HK-2 (cell line): ENCODE data around the gene KCNA4.
"Not testable (repeated sequence)": the region's sequence is repeated elsewhere in the genome, so short reads cannot be mapped to it uniquely, and the experiment has no call there.

Experiments
- DNase-seq: peaks from one replicate; pipeline ENCODE4 v3.0.0-alpha.2; 2018; ENCODE audit not compliant: unreplicated experiment

KCNA4 gene

DNA sequence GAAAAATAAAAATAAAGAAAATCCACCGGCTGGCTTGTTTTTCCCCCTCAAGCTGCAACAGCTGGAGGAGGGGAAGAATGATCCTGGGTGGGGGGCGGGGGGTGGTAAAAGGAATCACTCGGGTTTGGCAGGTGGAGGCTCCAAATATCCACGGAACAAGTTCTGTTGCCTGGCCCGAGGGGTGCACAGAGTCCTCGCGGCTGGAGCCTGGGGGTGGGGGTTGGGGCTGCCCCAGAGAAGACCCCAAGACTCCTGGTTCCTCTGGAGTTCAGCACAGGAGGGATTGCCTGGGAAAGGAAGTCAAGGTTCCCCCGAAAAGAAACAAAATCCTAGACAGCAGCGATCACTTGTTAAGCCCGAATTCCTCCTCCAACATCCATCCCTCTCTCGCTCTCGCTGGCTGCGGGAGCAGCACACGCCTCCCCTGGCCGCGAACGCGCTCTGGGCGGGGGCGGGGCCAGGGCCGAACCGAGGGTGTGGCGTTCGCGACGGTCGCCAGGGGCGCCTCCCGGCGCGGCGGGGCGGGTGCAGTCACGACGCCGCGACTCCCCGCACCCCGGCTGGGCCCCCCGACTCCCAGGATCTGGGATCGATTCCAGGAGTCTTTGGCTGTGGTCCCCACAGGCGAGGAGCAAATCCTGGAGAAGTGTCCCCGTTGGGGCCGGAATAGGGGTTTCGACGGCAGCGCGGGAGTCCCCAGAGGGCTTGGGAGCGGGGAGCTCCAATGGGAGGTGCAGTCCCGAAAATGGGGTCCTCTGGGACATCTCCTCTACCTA, at the start of gene KCNA4:
KCNA4 (minus strand) TSS at position 443 of the 776 bp plus-strand sequence. CDS start 4,352 bp downstream, outside the sequence.
- no peak for DNase-seq

DNA sequence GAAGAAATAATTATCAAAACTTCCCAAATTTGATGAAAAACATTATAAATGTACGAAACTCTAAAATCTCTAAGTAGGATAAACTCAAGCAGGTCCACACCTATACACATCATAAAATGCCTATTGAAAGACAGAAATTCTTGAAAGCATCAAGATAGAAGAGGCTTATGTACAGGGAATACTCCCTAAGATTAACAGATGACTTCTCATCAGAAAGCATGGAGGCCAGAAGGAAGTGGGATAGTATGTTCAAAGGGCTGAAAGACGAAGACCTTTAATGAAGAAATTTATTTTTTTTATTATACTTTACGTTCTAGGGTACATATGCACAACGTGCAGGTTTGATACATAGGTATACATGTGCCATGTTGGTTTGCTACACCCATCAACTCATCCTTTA, 45.3 kb upstream of the KCNA4 start:
- DNase-seq = no peak

DNA sequence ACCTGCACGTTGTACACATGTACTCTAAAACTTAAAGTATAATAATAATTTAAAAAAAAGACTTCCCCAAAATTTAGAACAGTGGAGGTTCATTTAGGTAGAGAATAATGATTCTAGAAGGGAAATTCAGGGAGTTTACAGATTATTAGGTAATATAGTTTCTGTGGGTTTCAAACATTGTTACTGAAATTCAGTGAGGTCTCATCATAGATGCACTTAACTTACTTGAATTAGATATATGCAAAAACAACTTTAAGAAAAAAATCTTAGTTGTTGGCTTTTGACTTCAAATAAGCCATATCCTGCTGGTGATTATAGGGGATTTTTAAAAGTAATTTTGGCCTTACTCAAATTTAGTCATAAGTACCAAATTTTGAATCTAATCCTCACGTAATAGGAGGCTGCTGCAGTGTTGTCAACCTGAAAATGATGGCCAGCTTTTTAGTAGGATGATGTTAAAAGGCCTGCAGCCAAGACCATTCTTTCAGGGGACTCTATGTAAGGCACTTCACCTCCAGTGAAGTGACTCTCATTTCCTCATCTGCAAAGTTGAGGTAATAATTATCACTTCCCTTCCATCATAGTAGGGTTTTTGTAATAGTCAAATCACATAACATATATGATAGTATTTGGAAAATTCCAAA, 42.5 kb upstream of the KCNA4 start:
- DNase-seq = no peak

DNA sequence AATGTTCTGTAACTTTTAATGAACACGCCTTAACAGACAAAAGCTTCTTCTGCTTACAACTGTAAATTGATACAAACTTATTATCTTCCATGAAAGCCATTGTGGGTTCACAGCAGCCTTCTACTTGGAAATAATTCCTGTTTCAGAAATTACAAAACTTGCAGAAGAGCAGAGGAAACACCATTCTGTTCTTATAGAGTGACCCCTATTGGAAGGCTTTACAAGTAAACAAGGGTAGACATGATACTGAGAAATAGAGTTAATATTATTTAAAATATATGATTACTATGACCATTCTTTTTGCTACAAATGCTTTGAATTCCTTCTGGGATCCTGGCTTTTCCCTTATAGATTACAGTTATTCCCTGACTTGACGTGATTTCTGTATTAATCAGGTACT, 32.4 kb upstream of the KCNA4 start:
- no peak for DNase-seq

DNA sequence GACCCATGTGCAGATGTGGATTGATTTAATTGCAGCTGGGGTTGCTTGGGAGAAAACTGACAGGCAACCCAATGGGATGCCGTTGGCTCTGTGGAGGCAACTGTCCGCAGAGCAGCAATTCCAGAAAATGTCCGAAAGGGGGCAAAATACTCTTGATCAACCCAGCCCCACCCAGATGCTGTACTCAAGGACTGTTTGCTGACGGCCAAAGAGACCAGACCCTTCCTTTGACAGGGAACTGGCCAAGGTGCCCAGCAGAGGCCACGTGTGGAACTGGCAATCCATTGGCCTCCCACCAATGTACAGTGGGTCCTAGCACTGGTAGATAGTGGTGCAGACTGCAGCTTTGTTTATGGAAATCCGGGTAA, 29.7 kb upstream of the KCNA4 start:
- DNase-seq = no peak

DNA sequence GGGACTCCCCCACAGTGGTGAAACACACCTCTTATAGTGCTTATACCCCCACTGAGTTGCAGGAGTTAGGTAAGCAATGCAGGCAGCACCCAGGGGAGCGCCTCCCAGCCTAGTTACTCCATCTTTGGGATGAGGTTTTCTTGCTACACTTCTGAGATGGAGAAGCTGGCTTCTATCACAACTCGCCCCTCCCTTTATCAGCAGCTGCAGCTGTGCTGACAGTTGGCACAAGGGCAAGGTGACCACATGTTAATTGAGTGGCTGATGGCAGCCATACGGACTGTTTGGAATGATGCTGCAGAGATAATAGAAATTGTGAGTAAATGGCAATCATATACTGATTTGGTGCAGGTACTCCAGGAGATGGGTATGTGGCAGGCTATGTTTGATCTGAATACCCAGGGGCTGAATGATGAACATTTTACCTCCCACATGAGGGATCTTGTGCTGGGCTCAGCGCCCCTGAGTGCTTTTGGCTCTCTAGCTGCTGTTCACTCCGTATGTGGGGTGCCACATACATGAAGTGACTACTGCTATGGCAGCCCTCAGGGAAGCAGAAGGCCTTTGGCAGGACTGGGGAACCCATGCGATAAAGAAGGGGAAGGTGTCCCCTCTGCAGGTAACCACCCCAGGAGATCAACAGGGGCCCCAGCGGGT, 29.2 kb upstream of the KCNA4 start:
- DNase-seq = no peak

DNA sequence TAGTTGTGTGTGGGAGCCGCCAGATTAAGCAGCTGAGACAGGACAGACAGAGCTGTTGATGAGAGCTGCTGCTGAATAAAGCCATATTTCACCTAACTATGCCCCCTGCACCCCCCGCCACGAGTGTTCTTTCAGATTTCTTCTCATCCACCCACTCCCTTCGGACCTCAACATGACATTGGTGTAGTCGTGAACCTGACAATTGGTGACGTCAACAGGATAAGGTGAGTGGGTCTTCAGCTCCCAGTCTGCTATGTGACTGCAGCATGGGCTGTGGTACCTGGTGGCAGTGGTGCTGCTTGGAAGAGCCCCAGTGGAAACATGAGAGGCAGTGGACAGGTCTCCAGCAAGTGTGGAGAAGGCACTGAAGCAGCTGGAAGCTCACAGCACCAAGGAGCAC, 28.3 kb upstream of the KCNA4 start:
- no peak for DNase-seq

DNA sequence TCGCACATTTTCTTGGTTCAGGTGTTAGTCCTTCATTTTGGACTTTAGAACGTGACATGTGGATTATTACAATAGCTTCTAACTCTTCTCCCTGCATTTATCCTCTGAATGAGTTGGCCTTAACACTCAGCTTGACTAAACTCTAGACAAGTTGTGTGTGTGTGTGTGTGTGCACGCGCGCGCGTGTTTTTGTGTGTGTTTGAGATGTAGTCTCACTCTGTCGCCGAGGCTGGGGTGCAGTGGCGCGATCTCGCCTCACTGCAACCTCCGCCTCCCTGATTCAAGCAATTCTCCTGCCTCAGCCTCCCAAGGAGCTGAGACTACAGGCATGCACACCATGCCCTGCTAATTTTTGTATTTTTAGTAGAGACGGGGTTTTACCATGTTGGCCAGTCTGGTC, 24.3 kb upstream of the KCNA4 start:
- no peak for DNase-seq

DNA sequence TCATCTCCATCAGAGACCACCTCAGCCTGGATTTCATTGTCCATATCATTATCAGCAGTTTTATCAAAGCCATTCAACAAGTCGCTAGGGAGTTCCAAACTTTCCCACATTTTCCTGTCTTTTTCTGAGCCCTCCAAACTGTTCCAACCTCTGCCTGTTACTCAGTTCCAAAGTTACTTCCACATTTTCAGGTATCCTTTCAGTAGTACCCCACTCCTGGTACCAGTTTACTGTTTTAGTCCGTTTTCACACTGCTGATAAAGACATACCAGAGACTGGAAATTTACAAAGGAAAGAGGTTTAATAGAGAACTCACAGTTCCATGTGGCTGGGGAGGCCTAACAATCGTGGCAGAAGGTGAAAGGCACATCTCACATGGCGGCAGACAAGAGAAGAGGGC, 17.9 kb upstream of the KCNA4 start:
- not testable (repeated sequence) for DNase-seq

DNA sequence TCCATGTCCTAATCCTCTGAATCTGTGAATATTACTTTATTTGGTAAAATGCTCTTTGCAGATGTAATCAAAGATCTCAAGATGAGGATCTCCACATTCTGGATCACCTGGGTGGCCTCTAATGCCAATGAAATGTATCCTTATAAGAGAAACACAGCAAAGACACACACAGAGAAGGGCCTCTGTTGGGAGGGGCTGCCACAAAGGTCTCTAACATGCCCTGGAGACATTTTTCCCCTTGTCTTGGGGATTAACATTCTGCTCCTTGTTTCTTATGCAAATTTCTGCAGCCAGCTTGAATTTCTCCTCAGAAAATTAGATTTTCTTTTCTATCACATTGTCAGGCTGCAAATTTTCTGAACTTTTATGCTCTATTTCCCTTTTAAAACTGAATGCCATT, 17.3 kb upstream of the KCNA4 start:
- DNase-seq = not testable (repeated sequence)

DNA sequence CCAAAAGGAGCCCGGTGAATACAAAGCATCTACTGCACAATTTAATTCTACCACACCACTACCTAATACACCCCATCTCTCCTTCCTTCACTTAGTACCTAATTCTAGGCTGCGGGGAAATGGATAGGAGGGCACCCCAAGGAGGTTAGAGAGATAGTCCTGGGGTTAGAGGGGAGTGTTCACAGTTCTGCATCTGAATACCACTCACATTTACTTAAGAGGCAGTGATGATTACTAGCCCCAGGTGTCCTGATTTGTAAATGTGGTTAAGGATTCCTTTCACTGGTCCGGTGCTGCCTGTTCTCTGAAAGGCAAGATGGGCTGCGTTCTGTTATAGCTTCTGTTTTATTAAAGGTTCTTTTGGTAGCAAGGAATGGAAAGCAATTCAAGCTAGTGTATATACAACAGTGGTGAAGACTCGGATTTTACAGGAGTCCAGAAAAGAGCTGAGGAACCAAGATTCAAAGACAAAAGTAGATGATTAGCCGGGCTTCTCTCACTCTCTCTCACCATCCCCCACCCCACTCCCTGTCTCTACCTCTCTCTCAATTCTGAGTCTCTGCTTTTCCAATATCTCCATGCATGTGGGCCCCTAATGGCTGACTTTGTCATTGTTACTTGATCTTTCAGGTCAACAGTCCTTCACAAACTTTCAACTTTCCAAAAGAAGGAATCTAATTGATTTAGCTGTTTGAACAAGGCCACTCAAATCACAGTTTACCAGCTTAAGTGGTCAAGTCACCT, 8.7 kb upstream of the KCNA4 start:
- DNase-seq = no peak

DNA sequence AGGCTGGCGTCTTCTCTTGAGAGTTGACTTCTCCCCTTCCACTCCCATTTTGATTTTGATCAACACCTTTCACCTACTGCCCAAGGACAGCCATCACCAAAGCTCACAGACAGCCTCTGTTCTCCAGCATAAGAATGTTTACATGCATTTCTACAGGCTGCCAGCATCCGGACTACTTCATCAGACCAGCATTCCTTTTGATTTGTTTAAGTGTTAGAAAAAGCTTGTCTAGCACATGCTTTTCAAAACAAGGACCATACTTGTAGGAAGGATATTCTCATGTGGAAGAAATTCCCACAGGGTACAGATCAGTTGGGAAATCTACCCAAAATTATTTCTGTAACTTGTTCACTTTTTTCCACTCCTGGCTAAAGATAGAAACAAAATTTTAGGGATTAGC, 6.2 kb upstream of the KCNA4 start:
- DNase-seq = no peak

DNA sequence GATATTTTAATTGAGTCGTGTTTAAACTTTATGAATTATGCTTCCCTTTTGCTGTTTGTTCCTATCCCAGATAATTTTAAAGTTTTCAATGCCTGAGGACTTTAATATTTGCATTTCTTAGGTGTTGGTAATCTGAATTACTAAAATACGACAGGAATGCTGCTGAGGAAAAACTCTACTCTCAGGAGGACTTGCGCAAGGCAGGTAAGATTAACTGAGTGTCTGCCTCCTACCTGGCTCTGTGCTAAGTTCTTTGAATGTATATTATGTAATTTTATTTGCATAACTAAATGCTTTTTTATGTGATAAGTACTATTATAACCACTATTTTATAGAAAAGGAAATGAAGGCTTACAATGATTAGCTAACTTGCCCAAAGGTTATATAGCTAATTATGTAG, 2.7 kb upstream of the KCNA4 start:
- no peak for DNase-seq

DNA sequence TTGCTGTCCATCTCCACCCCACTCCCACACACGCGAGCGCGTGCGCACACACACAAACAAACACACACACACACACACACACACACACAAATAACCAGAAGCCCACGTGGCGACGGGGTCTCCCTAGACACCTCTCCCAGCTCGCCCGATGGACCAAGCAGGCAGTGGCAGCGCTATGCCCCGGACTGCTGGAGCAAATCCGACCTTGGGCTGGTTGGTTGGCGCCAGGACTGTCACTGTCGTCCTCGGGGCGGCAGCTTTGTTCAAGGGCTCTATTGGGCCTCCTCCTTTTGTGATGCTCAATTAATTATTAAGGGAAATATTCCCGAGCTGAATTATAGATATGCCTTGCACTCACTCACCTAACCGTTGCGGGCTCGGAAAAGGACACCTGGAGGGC, 1.7 kb upstream of the KCNA4 start:
- DNase-seq = no peak

DNA sequence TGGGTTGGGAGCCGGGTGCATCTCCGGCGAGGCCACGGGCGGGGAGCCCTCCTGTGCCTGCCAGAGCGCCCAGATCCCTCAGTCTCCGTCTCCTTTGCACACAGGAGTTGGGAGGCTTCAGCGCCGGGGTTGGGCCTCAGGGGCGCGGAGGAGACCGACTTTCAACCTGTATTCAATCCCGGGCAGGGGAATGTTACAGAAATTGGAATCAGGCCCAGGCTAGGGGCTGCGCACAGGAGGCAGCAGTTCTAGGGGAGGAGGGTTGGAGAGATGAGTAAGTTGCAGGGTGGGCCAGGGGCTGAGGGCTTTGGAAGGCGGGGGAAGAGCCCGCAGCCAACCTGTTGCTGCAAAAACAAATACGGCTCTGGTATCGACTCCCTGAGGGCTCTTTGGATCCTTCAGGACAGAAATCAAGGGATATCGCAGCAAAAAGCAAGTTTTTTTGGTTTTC, 640 bp upstream of the KCNA4 start:
- no peak for DNase-seq

DNA sequence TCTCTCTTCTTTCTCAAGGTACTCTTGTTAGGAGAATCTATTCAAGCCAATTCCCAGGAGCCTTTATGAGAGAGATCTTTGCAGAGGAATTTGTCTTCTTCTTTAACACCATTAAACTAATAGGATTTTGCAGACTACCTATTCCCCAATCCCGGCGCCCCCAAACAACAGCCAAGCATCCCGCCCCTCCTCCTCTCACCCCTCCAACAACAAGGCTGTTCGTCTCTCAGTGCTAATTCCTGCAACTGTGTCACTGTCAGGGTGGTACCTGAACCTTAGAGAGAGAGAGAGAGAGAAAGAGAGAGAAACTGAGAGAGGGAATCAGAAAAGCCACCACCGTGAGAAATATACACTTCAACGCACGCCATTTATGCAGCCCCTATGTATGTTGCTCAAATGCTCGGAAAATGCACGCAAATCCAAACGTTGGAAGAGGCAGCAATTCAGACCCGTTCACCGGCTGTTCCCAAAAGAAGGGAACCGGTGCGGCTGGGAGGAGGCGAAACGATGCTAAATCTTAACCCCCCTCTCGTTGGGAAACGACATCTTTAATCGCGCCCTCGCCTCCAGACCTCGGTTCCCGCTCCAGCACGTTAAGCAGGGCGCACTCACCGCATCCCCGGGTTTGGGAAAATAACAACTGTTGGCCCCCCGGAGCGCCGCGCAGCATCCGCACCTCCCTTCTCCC, 961 bp downstream of the KCNA4 start:
- no peak for DNase-seq

DNA sequence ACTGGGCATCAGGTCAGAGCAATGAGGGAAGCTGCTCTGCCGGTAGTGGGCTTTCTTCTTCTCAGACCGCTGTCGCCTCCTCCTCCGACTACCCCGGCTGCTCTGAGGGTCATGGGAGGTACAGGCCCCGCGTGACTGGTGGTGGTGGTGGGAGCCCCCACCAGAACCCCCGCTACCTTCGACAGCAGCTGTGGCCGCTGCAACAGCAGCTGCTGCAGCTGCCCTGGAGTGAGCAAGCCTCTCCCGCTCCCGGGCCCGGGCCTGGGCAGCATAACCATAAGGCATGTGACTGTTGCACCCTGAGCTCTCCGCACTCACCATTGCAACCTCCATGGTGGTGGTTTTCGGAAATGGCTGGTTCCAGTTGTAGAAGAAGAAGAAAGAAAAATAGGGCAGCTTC, 4.5 kb downstream of the KCNA4 start:
- no peak for DNase-seq

DNA sequence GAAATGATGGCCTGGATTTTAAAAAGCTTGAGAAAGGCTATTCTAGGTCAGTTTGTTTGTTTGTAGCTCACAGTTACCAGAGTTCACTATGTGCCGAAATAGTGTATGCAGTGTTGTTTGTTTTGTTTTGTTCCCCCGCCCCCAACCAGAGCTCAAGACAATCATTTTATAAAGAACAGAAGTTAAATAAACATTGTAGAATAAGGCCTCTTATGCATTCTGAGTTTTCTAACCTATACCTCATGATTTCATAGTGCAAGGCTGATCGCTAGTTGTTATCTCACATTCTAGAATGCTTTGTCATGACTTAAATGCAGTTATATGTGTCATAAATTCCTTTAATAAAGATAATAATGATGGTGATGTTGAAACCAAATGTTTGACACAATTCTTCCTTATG, 7.8 kb downstream of the KCNA4 start:
- no peak for DNase-seq

DNA sequence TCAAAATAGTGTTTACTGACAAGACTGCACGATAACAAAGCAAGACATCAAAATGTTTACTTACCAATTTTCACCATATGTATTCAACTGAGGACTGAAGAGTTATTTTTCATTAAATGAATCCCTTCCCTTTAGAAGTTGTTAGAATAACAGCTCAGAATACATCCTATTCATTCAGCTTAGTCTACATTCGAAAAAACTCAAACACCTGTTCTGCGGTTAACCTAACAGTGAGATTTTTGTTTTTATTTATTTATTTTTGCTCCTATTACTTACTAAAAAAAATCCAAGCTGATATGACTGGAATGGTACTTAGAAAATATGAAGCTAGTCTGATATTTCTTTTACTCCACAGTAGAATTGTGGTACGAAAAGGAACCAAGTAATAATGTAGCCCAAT, 10.0 kb downstream of the KCNA4 start:
- no peak for DNase-seq

DNA sequence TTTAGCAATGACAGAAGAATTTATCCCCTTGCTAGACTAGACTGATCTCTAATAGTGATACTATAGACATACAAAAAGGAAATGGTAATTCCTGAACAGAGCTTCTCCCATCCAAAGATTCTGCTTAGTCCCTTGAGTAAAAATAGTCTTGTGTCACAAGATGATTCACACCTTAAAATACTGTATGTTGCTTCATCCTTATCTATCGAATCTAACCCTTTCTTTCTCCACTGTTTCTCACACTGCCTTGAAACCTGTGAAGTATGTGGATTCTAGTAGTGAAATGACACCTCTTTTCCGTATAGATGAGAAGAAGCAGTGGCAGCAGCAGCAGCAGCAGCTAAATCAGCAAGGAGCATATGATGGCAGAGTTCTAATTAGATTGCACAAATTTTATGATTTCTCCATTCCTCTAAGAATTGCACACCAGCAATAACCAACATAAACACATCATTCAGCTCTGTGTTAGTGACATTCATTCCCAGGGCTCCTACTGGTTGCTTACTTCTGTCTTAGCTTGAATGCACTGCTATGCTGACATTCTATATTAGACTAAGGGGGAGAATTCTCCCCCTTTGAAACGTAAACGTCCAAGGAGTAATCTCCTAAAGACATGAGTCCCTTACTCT, 14.6 kb downstream of the KCNA4 start:
- DNase-seq = no peak

DNA sequence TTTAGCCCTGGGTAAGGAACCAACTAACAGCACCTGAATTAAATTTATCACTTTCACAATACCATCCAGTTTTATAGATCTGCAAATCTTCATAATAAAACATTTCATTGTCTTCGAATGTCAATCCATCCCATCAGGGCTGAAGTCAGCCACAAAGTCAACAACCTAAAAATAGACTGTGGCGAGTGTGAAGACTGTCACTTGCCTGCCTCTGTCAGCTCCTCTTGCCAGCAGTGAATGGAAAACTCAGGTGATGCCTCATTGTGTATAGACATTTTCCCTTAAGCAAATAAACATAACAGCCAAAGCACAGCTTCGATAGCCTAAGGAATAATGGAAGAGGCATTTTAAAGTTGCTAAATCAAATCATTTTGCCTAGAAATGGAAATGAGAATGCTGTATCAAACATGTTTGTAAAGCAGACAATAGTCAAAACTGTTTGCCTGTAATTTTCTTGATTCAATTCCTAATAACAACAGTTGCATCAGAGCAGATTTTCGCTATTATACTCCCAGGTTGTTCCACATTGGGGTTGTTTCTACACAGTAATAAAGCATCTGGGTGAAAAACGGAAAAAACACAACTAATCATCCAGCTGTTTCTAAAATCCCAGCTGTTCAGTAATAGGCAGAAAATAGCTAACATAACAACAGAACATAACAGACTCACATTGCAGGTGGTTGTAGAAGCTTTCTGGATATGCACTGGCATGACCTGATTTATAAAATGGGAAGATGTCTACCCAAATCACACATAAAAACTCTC, 15.7 kb downstream of the KCNA4 start:
- no peak for DNase-seq
